NB4 (cell line): ENCODE results near the gene FLT4.

Source experiments
- POLR2A ChIP-seq: IDR thresholded peaks from 2 replicates; pipeline ENCODE4 v1.6.1; 2011; ENCODE audit warnings: mild to moderate bottlenecking; ENCODE audit not compliant: insufficient read length; ENCODE audit errors: extremely low read depth
- TF ChIP-seq, protein P1 (sequence below): IDR thresholded peaks from one replicate; pipeline ENCODE4 v1.5.1; 2012; ENCODE audit warnings: low read depth, low read length
- TF ChIP-seq, protein P2 (sequence below): IDR thresholded peaks from 2 replicates; pipeline ENCODE4 v1.6.1; 2011; ENCODE audit warnings: low read depth, low read length

DNA sequence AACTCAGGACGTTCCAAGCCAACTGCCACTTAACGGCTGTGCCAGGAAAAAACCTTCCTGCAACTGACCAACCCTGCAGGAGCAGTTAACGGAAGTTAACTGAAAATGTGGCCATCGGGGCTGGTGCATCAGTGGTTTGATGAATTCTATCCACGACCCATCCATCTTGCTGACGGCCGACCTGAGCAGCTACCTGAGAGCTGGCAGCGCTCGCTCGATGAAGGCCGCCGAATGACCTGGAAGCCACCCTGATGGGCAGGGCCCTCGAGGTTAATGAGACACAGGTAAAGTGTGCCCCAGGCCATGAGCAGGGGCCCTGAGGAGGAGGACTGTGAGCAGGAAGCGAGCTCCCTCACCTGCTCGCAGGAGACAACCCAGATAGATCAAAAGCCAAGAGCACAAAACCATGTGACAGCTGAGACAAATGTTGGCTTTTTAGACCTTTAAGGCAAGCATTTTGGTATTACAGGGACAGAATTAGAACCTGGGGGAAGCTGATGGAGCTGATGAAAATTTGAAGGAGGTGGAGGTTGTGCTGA lies 35.3 kb upstream of the FLT4 start:
- TF ChIP-seq, protein P1, sequence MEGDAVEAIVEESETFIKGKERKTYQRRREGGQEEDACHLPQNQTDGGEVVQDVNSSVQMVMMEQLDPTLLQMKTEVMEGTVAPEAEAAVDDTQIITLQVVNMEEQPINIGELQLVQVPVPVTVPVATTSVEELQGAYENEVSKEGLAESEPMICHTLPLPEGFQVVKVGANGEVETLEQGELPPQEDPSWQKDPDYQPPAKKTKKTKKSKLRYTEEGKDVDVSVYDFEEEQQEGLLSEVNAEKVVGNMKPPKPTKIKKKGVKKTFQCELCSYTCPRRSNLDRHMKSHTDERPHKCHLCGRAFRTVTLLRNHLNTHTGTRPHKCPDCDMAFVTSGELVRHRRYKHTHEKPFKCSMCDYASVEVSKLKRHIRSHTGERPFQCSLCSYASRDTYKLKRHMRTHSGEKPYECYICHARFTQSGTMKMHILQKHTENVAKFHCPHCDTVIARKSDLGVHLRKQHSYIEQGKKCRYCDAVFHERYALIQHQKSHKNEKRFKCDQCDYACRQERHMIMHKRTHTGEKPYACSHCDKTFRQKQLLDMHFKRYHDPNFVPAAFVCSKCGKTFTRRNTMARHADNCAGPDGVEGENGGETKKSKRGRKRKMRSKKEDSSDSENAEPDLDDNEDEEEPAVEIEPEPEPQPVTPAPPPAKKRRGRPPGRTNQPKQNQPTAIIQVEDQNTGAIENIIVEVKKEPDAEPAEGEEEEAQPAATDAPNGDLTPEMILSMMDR = no peak
- TF ChIP-seq, protein P2, sequence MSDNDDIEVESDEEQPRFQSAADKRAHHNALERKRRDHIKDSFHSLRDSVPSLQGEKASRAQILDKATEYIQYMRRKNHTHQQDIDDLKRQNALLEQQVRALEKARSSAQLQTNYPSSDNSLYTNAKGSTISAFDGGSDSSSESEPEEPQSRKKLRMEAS = no peak
- TF ChIP-seq POLR2A = no peak
